ENCODE measurements around the gene YOD1.

Gene YOD1

GRCh38 chr1:207073906-207074820 lies 23.2 kb upstream of the YOD1 start:
- DNase-seq = no peak

GRCh38 chr1:207072233-207072632 lies 21.2 kb upstream of the YOD1 start:
- no peak for DNase-seq

- DNase-seq = no peak
Observed at GRCh38 chr1:207071426-207071825, 20.4 kb upstream of the YOD1 start.

- DNase-seq = no peak
Observed at GRCh38 chr1:207070811-207071210, 19.8 kb upstream of the YOD1 start.

- DNase-seq = peak in 7 of 58 donors; percentile 5 to 34 (median 16)
Observed at GRCh38 chr1:207069858-207070506, 19.0 kb upstream of the YOD1 start.

- no peak for DNase-seq
Observed at GRCh38 chr1:207069061-207069460, 18.1 kb upstream of the YOD1 start.

GRCh38 chr1:207067665-207068064 lies 16.7 kb upstream of the YOD1 start:
- DNase-seq = no peak

- no peak for DNase-seq
Observed at GRCh38 chr1:207067185-207067584, 16.2 kb upstream of the YOD1 start.

- DNase-seq = peak in 30 of 58 donors; percentile 11 to 79 (median 42)
Observed at GRCh38 chr1:207064561-207064960, 13.6 kb upstream of the YOD1 start.

- no peak for DNase-seq
Observed at GRCh38 chr1:207063014-207063413, 12.0 kb upstream of the YOD1 start.

- peak in 1 of 58 donors; percentile 12 for DNase-seq
Observed at GRCh38 chr1:207062058-207062457, 11.1 kb upstream of the YOD1 start.

GRCh38 chr1:207060596-207060995 lies 9.6 kb upstream of the YOD1 start:
- no peak for DNase-seq

GRCh38 chr1:207059881-207060280 lies 8.9 kb upstream of the YOD1 start:
- no peak for DNase-seq

GRCh38 chr1:207058878-207059867 lies 8.2 kb upstream of the YOD1 start:
- DNase-seq = no peak

- no peak for DNase-seq
Observed at GRCh38 chr1:207058252-207058651, 7.2 kb upstream of the YOD1 start.

GRCh38 chr1:207056673-207057072 lies 5.7 kb upstream of the YOD1 start:
- no peak for DNase-seq

- DNase-seq = no peak
Observed at GRCh38 chr1:207055386-207056001, 4.5 kb upstream of the YOD1 start.

GRCh38 chr1:207054491-207054890 lies 3.5 kb upstream of the YOD1 start:
- no peak for DNase-seq

- DNase-seq = peak; percentile 70 to 99 (median 96)
Observed at GRCh38 chr1:207052911-207053769, 2.1 kb upstream of the YOD1 start, which contains the start of gene PFKFB2. Gene PFKFB2 (plus strand): TSS chr1:207053275. CDS start chr1:207054718, 1,443 bp downstream.

Measured in anterior cingulate cortex (tissue), 58 donors.